Stomach (tissue), 4 donors: Measurements from ENCODE around the gene RPS6KA2.

Experiments
- CTCF ChIP-seq, 7 experiments: fragments of 450-650 bp in 4 of 7; fragments of 200-600 bp in 3 of 7; sonication (generic) in 3 of 7; IDR thresholded peaks; one replicate each; pipeline ENCODE4 v1.5.1; 2016 to 2019; ENCODE audit warnings: antibody characterized with exemption in 7 of 7, control low read depth in 2 of 7, mild to moderate bottlenecking in 1 of 7
- EP300 ChIP-seq: sonication (generic); formaldehyde crosslinking; IDR thresholded peaks from one replicate; pipeline ENCODE4 v1.6.1; 2017; ENCODE audit warnings: antibody characterized with exemption
- POLR2A ChIP-seq, 4 donors: fragments of 450-650 bp; IDR thresholded peaks; one replicate each; pipeline ENCODE4 v1.6.1; 2016; ENCODE audit warnings: antibody characterized with exemption in 4 of 4, control low read depth in 2 of 4, mild to moderate bottlenecking in 1 of 4, moderate library complexity in 1 of 4

- TF ChIP-seq CTCF (IDR thresholded peaks at IDR 0.05), result no peak
- no peak for TF ChIP-seq EP300
- TF ChIP-seq POLR2A (IDR thresholded peaks at IDR 0.05), result no peak
Observed at GRCh38 chr6:166406197-166406596, 220.9 kb downstream of the RPS6KA2 start.
